ENCODE data around the gene ETV5. TPM values are rescaled to one million over a fixed set of nuclear protein-coding genes. Genes with fewer than 3 reads are reported as not detected.

ETV5 gene
- total RNA-seq, 4 donors from 2014 or later: 1.9 to 12.2 (median 4.0) TPM; not detected in 1

DNA sequence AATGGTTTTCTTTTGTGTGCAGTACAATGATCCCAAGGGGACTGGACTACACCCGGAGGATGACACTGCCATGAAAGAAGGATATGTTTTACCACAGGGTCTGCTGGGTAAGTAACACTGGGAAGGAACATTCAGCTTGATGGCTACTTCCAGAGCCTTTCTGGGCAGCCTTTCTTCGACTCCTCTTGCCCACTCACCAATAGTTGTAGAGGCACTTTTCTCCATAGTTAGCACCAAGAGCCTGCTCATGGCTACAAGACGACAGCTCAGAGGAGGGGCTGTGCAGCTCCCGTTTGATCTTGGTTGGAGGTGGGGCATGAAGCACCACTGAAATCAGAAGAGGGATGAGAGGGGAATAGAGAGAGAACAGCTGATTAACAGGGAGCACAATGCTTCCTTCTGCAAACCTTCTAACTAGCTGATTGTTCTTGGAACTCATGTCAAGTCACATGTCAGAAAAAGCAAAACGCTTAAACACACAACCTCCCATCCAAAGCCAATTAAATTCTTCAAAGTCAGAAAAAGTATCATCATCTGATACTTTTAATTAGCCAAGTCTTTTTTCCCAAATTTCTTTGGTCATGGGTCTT is 27.9 kb downstream of the ETV5 start:
- 78 to 85% methylated on average over 4 to 5 of the region's 5 CpGs for WGBS, 2 donors (ENCODE audit: low coverage in 1 of 2)
- H3K9me3 ChIP-seq: no peaks in the 10 kb centered on the region
- no peaks in the 10 kb centered on the region for H3K4me1 ChIP-seq
- no peak for DNase-seq
- intact Hi-C loops (cut with DNase I; ENCODE audit: low total_unique reads) (loop anchor here (1.0 kb wide), 1 partner anchor 13 kb away; no protein-coding TSS in a partner anchor), in situ Hi-C loops (cut with MboI; ENCODE audit: low pct_ligation_motif_present in 1 of 4, low pct_unique_long_range_greater_than_20kb in 1 of 4, low sequenced_read_pairs in 3 of 4) (no loop called here)
- no peaks in the 10 kb centered on the region for H3K27me3 ChIP-seq
- TF ChIP-seq, protein P1, sequence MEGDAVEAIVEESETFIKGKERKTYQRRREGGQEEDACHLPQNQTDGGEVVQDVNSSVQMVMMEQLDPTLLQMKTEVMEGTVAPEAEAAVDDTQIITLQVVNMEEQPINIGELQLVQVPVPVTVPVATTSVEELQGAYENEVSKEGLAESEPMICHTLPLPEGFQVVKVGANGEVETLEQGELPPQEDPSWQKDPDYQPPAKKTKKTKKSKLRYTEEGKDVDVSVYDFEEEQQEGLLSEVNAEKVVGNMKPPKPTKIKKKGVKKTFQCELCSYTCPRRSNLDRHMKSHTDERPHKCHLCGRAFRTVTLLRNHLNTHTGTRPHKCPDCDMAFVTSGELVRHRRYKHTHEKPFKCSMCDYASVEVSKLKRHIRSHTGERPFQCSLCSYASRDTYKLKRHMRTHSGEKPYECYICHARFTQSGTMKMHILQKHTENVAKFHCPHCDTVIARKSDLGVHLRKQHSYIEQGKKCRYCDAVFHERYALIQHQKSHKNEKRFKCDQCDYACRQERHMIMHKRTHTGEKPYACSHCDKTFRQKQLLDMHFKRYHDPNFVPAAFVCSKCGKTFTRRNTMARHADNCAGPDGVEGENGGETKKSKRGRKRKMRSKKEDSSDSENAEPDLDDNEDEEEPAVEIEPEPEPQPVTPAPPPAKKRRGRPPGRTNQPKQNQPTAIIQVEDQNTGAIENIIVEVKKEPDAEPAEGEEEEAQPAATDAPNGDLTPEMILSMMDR (IDR thresholded peaks at IDR 0.05): no peak
- no peak for TF ChIP-seq POLR2A (IDR thresholded peaks at IDR 0.05)
- TF ChIP-seq EP300 (IDR thresholded peaks at IDR 0.05; ENCODE audit: low read depth): no peak
- no peak for TF ChIP-seq POLR2AphosphoS5 (IDR thresholded peaks at IDR 0.05)
- no peaks in the 10 kb centered on the region for H3K36me3 ChIP-seq
- H3K4me3 ChIP-seq: no peak overlapping the region
- no peak overlapping the region for H3K27ac ChIP-seq

DNA sequence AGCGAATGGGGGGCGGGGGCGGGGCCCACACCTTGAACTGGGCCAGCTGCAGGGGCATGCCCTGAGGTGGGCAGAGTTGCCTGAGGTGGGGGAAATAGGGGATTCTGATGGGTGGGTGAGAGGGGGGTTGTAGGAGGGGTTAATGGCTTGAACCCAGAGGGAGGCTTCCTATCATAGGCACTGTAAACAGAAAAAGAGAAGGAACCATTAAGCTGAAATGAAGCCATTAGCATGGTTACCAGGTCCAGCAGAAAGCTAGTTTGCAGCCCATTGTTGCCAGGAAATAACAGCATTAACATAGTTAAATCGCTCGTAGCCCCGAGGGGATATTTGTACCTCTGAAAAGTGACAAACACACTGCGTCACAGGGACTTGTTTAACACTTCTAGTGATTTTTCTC is 29.0 kb downstream of the ETV5 start:
- TF ChIP-seq EP300 (IDR thresholded peaks at IDR 0.05; ENCODE audit: low read depth) (no peak), POLR2A (IDR thresholded peaks at IDR 0.05) (no peak), POLR2AphosphoS5 (IDR thresholded peaks at IDR 0.05) (no peak)
- Histone ChIP-seq H3K27me3 (no peaks in the 10 kb centered on the region), H3K4me1 (no peaks in the 10 kb centered on the region), H3K36me3 (no peaks in the 10 kb centered on the region), H3K27ac (no peak overlapping the region), H3K4me3 (no peak overlapping the region), H3K9me3 (no peaks in the 10 kb centered on the region)
- intact Hi-C loops (cut with DNase I; ENCODE audit: low total_unique reads): loop anchor here (1.0 kb wide), 1 partner anchor 12 kb away; no protein-coding TSS in a partner anchor
- 78 to 81% methylated on average over 5 to 7 of the region's 7 CpGs for WGBS, 2 donors (ENCODE audit: low coverage in 1 of 2)
- in situ Hi-C loops (cut with MboI; ENCODE audit: low pct_ligation_motif_present in 1 of 4, low pct_unique_long_range_greater_than_20kb in 1 of 4, low sequenced_read_pairs in 3 of 4): no loop called here
- no peak for DNase-seq

DNA sequence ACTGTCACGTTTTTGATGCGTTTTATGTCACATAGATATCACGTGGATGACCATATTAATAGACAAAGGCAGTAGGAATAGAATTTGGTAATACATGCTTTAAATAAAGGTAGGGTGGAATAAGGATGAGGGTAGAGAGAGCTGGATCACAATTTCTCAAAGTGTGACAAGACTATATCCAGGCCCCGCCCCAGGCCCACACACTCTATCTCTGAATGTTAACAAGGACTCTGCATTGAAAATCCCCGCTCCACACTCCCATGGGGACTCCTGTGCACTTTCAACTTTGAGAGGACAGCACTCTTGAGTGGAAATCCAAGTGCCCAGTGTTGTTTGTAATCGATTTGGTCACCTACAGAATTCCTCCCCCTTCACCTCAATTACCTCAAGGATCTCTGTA is 31.4 kb downstream of the ETV5 start:
- Histone ChIP-seq H3K27me3 (no peaks in the 10 kb centered on the region), H3K36me3 (no peaks in the 10 kb centered on the region), H3K4me3 (no peak overlapping the region), H3K9me3 (no peaks in the 10 kb centered on the region), H3K27ac (no peak overlapping the region), H3K4me1 (no peaks in the 10 kb centered on the region)
- TF ChIP-seq EP300 (IDR thresholded peaks at IDR 0.05; ENCODE audit: low read depth): no peak
- no peak for TF ChIP-seq POLR2A (IDR thresholded peaks at IDR 0.05)
- TF ChIP-seq, protein P1 (IDR thresholded peaks at IDR 0.05): no peak
- no peak for TF ChIP-seq POLR2AphosphoS5 (IDR thresholded peaks at IDR 0.05)
- intact Hi-C loops (cut with DNase I; ENCODE audit: low total_unique reads) (no loop called here), in situ Hi-C loops (cut with MboI; ENCODE audit: low pct_ligation_motif_present in 1 of 4, low pct_unique_long_range_greater_than_20kb in 1 of 4, low sequenced_read_pairs in 3 of 4) (no loop called here)
- WGBS, 2 donors (ENCODE audit: low coverage in 1 of 2): 88 to 94% methylated on average over 5 to 6 of the region's 6 CpGs
- DNase-seq: no peak

DNA sequence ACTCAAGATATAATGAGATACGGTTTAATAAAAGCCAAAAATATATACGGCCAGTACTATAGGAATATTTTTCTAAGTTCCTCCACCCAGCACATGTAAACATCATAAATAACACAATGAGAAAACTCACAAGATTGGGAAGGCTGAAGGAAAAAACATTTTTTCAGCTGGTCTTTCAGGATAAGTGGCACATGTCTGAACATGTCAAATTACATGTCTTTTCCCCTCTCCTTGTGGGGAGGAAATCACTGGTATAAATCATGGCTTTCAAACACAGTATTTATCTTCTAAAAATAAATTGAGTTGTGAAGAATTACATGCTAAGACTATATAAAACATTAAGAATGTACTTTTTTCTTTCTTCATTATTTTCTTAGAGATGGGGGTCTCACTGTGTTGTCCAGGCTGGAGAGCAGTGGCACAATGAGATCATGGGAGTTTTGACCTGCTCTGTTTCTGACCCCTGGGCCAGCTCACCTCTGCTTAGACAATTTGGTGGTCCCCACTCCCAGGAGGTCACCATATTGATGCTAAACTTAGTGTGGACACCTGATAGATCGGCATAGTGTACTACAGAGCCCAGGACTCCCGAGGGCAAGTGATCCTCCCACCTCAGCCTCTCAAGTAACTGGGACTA is 32.8 kb downstream of the ETV5 start:
- intact Hi-C loops (cut with DNase I; ENCODE audit: low total_unique reads) (no loop called here), in situ Hi-C loops (cut with MboI; ENCODE audit: low pct_ligation_motif_present in 1 of 4, low pct_unique_long_range_greater_than_20kb in 1 of 4, low sequenced_read_pairs in 3 of 4) (no loop called here)
- 51 to 69% methylated on average over 2 to 4 of the region's 4 CpGs for WGBS, 2 donors (ENCODE audit: low coverage in 1 of 2)

More for the DNA sequence above, 32.8 kb downstream of the ETV5 start:
- Histone ChIP-seq H3K27ac (no peak overlapping the region), H3K4me1 (no peaks in the 10 kb centered on the region), H3K36me3 (no peaks in the 10 kb centered on the region), H3K4me3 (no peak overlapping the region), H3K9me3 (no peaks in the 10 kb centered on the region), H3K27me3 (no peaks in the 10 kb centered on the region)
- TF ChIP-seq POLR2A (IDR thresholded peaks at IDR 0.05) (no peak), POLR2AphosphoS5 (IDR thresholded peaks at IDR 0.05) (no peak), EP300 (IDR thresholded peaks at IDR 0.05; ENCODE audit: low read depth) (no peak)
- TF ChIP-seq, protein P1 (IDR thresholded peaks at IDR 0.05): no peak
- DNase-seq: no peak

Measured in transverse colon (tissue), 4 donors.